GM11168 (cell line): ENCODE data around the gene SPATA31D4.
"Not testable (repeated sequence)": the region's sequence is repeated elsewhere in the genome, so short reads cannot be mapped to it uniquely, and the experiment has no call there.

Experiments used
- in situ Hi-C: fragments of 300-500 bp; cut with MboI; formaldehyde crosslinking; loops from one replicate; pipeline ENCODE4 v1.12.0; 2022; ENCODE audit warnings: low sequenced_read_pairs; ENCODE audit not compliant: unreplicated experiment

Gene SPATA31D4

GRCh38 chr9:81928305-81928704 lies at the start of gene SPATA31D4:
SPATA31D4 (plus strand) TSS chr9:81928428; CDS start chr9:81928514, 86 bp downstream.
- in situ Hi-C loops: not testable (repeated sequence)

GRCh38 chr9:81878530-81878929 lies 49.7 kb upstream of the SPATA31D4 start:
- in situ Hi-C loops: no loop called here

- in situ Hi-C loops: no loop called here
Observed at GRCh38 chr9:81879501-81879916, 48.7 kb upstream of the SPATA31D4 start.

DNA sequence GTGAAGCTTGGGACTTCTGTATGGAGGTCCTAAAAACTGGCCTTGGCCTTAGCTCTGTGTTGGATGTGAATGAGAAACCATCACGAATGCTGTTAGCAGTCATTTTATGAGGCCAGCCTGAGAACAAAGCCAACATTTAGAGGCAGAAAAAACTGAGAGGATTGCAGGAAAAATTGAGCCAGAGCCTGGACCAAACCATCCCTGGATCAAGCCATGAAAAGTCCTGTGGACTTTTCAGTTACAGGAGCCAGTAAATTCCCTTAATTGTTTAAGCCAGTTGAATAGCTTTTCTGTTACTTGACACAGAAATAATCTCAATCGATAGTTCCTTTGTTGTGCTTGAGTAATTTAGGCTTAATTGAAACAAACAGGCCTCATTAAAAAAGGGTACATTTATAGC lies 42.6 kb upstream of the SPATA31D4 start:
- in situ Hi-C loops: no loop called here

DNA sequence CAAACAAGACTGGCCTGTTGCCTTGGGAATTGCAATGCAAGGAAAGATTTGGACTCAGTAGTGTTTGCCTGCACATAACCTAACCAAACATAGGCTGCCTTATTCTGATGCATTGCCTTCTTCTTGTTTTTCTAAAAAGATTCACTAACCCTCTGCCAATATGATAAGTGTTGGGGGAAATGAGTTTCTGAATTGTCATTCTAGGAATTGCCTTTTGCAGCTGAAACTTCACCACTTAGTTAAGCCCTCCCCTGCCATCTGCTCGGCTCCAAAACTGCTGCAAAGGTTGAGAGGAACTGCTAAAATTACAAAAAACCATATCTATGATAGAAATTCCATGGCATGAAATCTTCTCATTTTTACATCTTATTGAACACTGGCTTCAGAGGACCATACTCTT lies 41.6 kb upstream of the SPATA31D4 start:
- in situ Hi-C loops: no loop called here

DNA sequence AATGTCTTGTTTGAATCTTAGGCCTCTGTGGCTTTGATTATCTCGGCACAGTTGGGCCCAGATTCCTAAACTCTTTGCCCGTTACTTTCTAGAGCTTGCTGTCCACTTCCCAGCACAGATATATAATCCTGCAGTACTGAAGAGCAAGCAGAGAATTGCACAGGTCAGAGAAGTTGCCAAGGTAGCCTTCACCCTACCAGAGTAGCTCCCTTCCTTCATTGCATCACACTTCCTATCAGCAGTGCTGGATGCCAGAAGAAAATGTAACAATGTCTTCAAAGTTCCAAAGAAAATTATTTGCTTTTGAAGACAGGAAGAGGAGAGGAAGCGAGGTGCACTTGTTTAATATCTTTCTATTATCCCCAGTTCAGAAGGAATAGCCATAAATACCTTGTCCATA lies 38.1 kb upstream of the SPATA31D4 start:
- in situ Hi-C loops: no loop called here

DNA sequence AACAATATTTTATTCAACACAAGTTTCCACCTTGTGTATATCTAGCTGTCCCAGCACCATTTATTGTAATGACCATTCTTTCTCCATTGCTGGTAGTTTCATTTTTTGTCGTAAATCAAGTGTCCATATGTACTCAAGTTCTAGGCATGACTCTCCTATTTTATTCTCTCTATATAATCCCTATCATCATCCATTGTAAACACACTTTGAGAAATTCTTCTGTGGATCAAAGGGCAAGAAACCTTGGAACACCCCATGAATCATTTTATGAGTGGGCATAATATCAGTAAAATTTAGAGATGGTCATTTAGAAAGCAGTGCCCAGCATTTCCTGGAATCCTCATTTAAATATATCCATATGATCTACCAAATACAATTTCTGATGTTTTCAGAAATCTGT lies 35.8 kb upstream of the SPATA31D4 start:
- in situ Hi-C loops: no loop called here

GRCh38 chr9:81893929-81894328 lies 34.3 kb upstream of the SPATA31D4 start:
- in situ Hi-C loops: no loop called here

GRCh38 chr9:81894891-81895290 lies 33.3 kb upstream of the SPATA31D4 start:
- in situ Hi-C loops: no loop called here

DNA sequence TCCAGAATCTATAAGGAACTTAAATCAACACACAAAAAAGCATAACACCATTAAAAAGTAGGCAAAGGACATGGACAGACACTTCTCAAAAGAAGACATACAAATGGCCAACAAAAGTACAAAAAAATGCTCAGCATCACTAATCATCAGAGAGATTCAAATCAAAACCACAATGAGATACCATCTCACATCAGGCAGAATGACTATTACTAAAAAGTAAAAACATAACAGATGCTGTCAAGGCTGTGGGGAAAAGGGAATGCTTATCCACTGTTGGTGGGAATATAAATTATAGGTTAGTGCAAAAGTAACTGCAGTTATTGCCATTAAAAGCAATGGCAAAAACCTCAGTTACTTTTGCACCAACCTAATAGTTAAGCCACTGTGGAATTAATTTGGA lies 32.2 kb upstream of the SPATA31D4 start:
- in situ Hi-C loops: no loop called here

DNA sequence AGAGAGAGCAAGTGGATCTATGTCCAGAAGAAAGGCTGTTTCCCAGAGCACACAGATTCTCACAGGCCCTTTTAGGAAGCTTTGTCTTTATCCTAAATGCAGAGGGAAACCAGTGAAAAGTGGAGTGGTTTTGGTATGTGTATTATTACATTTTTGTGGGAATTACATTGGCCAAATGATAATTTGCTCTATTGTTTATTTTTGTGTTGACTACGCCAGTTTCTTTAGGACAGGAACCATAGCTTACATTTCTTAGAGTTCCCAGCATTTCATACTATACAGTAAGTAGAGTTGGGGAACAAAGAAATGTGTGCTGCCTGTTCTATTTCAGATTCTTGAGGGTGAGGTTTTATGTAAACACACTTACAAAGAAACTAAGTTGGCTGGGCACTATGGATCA lies 29.4 kb upstream of the SPATA31D4 start:
- in situ Hi-C loops: no loop called here

DNA sequence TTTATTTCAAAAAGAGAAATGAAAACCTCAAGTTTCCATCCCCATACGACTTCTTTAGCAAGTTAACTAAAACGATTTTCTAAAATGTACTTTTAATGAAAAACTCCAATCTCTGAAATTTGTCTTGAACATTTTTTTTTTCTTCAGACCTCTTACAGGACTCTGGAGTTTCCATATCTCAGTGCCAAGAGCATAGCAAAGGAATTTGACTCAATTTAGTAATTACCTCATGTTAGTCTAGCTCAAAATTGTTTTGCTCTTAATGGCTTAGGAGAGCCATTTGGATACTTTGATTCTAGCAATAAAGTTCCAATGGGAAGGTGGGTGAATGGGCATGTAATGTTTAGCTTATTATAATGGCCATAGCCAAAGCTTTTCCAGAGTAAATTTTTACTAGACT lies 26.0 kb upstream of the SPATA31D4 start:
- in situ Hi-C loops: no loop called here

DNA sequence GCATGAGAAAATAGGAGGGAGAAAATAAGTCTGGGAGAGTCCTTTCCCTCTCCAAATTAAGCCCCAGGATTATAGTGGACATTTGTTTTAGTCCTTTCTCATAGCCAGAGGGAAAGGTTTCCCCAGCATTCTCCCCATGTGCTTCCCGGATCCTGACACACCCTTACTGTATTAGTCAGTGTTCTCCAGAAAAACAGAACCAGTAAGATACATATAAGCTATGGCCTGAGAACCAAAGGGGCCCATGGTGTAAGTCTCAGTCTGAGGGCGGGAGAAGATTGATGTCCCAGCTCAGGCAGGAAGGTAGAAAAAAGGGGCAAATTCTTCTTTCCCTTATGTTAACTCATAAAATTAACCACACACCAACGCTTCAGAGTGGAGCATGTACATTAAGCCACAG lies 25.6 kb upstream of the SPATA31D4 start:
- in situ Hi-C loops: no loop called here

GRCh38 chr9:81906671-81907070 lies 21.6 kb upstream of the SPATA31D4 start:
- in situ Hi-C loops: no loop called here

DNA sequence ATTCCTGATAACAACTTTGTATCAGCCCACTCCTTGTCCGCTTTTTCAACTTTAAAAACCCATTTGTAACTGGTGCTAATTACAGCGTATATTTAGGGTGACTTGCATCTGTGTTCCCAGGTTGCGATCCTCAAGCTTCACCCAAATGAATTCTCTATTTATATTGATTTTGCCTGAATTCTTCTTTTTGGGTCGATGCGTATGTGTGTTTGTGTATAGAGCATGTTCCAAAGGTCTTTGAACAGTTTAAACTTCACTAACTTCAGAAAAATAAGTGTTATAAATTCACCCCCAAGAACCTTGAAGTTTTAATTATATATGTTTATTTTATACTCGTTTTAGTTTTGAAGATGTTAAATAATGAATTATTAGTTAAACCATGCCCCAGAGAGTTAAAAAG lies 16.1 kb upstream of the SPATA31D4 start:
- in situ Hi-C loops: no loop called here

- in situ Hi-C loops: no loop called here
Observed at GRCh38 chr9:81915801-81916505, 12.3 kb upstream of the SPATA31D4 start.

DNA sequence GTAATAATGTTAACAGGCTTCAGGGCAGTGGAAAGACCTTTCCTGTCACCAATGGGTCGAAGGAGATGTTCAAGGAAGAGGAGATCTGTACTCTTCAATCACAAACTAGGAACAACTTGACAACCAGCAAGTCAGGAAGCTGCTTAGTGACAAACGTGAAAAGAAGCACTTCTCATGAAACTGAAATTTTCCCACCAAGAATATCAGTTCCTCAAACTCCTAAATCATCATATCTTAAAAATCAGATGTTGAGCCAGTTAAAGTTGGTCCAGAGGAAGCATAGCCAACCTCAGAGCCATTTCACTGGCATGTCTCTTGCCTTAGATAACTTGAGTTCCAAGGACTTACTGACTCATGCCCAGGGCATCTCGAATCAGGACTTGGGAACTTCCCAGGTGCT lies 9.7 kb upstream of the SPATA31D4 start:
- in situ Hi-C loops: not testable (repeated sequence)

DNA sequence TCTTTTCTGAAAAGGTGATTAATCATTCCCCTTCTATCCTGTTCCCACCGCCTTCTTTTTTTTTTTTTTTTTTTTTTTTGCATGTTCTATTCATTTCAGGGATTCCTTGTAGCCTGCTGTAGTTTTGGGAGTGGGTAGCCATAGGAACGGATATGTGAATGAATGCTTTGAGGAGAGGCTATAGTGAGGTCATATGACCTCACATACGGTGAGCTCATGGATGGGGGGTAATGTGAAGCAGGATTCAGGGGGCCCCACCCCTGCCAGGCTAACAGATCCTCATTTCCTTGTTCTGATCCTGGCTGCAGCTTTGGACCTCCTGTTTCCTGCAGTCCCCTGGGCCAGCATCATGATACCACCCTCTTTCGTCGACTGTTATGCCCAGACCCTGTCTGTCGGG lies 1.9 kb downstream of the SPATA31D4 start:
- in situ Hi-C loops: not testable (repeated sequence)

- in situ Hi-C loops: not testable (repeated sequence)
Observed at GRCh38 chr9:81933547-81933946, 5.3 kb downstream of the SPATA31D4 start.

GRCh38 chr9:81943393-81943792 lies 15.2 kb downstream of the SPATA31D4 start, which contains the start of gene SPATA31D3:
SPATA31D3 (plus strand) TSS chr9:81943500; CDS start chr9:81943586, 86 bp downstream.
- in situ Hi-C loops: not testable (repeated sequence)

DNA sequence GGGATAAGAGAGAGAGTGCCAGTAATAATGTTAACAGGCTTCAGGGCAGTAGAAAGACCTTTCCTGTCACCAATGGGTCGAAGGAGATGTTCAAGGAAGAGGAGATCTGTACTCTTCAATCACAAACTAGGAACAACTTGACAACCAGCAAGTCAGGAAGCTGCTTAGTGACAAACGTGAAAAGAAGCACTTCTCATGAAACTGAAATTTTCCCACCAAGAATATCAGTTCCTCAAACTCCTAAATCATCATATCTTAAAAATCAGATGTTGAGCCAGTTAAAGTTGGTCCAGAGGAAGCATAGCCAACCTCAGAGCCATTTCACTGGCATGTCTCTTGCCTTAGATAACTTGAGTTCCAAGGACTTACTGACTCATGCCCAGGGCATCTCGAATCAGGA lies 20.4 kb downstream of the SPATA31D4 start:
- in situ Hi-C loops: not testable (repeated sequence)

- in situ Hi-C loops: no loop called here
Observed at GRCh38 chr9:81953096-81953495, 24.9 kb downstream of the SPATA31D4 start.
